ENCODE results near the gene LNPEP. TPM values are rescaled to one million over a fixed set of nuclear protein-coding genes. Genes with fewer than 3 reads are reported as not detected.

The LNPEP gene
- total RNA-seq, 1 donor from 2014 or later: 36.3 TPM

- Histone ChIP-seq H3K27me3 (ENCODE audit: insufficient read depth, low read length) (no peaks in the 10 kb centered on the region), H3K9me3 (ENCODE audit: insufficient read depth, low read depth, low read length) (no peaks in the 10 kb centered on the region), H2AFZ (ENCODE audit: low read depth, low read length) (no peak overlapping the region), H3K27ac (ENCODE audit: low read depth, low read length) (no peak overlapping the region), H3K9ac (ENCODE audit: low read length) (no peak overlapping the region), H3K4me1 (ENCODE audit: insufficient read depth, low read length) (no peaks in the 10 kb centered on the region), H3K79me2 (ENCODE audit: insufficient read depth, low read length) (no peaks in the 10 kb centered on the region), H4K20me1 (ENCODE audit: insufficient read depth, low read length) (no peaks in the 10 kb centered on the region), H3K36me3 (ENCODE audit: insufficient read depth, low read length) (no peaks in the 10 kb centered on the region), H3K4me2 (ENCODE audit: low read length) (no peak overlapping the region), H3K4me3 (ENCODE audit: insufficient read depth, low read depth, low read length) (no peak overlapping the region)
- peaks cover 3% of the 10 kb centered on the region for H3K4me1 Mint-ChIP-seq (ENCODE audit: low read depth, unreplicated experiment)
- H3K27ac Mint-ChIP-seq (ENCODE audit: unreplicated experiment): no peak overlapping the region
- peaks cover 3% of the 10 kb centered on the region for H3K9me3 Mint-ChIP-seq (ENCODE audit: unreplicated experiment)
- FAIRE-seq: no peak
- DNase-seq (ENCODE audit: low read depth): no peak
- no peak overlapping the region for H3K4me3 Mint-ChIP-seq (ENCODE audit: unreplicated experiment)
- H3K36me3 Mint-ChIP-seq (ENCODE audit: low read depth, unreplicated experiment): no peaks in the 10 kb centered on the region
- no peaks in the 10 kb centered on the region for H3K27me3 Mint-ChIP-seq (ENCODE audit: low read depth, unreplicated experiment)
- TF ChIP-seq CTCF (IDR thresholded peaks at IDR 0.05; ENCODE audit: insufficient read depth, low read depth, low read length) (no peak), EZH2 (IDR thresholded peaks at IDR 0.05; ENCODE audit: insufficient read depth, low read length) (no peak)
These were observed 131.5 kb downstream of the LNPEP start for GRCh38 chr5:97067296-97067850.

GRCh38 chr5:97070234-97070633, 134.4 kb downstream of the LNPEP start:
- H3K36me3 ChIP-seq (ENCODE audit: insufficient read depth, low read length): no peaks in the 10 kb centered on the region
- Mint-ChIP-seq H3K4me1 (ENCODE audit: low read depth, unreplicated experiment) (peaks cover 3% of the 10 kb centered on the region), H3K9me3 (ENCODE audit: unreplicated experiment) (peaks cover 3% of the 10 kb centered on the region), H3K4me3 (ENCODE audit: unreplicated experiment) (no peak overlapping the region), H3K27ac (ENCODE audit: unreplicated experiment) (no peak overlapping the region), H3K27me3 (ENCODE audit: low read depth, unreplicated experiment) (peaks cover 4% of the 10 kb centered on the region), H3K36me3 (ENCODE audit: low read depth, unreplicated experiment) (no peaks in the 10 kb centered on the region)
- no peak for TF ChIP-seq EZH2 (IDR thresholded peaks at IDR 0.05; ENCODE audit: insufficient read depth, low read length)
- TF ChIP-seq CTCF (IDR thresholded peaks at IDR 0.05; ENCODE audit: insufficient read depth, low read depth, low read length): no peak
- H3K4me1 ChIP-seq (ENCODE audit: insufficient read depth, low read length): no peaks in the 10 kb centered on the region
- no peak overlapping the region for H3K4me2 ChIP-seq (ENCODE audit: low read length)
- H3K79me2 ChIP-seq (ENCODE audit: insufficient read depth, low read length): no peaks in the 10 kb centered on the region
- no peaks in the 10 kb centered on the region for H3K9me3 ChIP-seq (ENCODE audit: insufficient read depth, low read depth, low read length)
- no peak overlapping the region for H2AFZ ChIP-seq (ENCODE audit: low read depth, low read length)
- FAIRE-seq (no peak), DNase-seq (ENCODE audit: low read depth) (no peak)
- H3K9ac ChIP-seq (ENCODE audit: low read length): no peak overlapping the region
- no peak overlapping the region for H3K4me3 ChIP-seq (ENCODE audit: insufficient read depth, low read depth, low read length)
- H3K27ac ChIP-seq (ENCODE audit: low read depth, low read length): no peak overlapping the region
- H4K20me1 ChIP-seq (ENCODE audit: insufficient read depth, low read length): no peaks in the 10 kb centered on the region
- H3K27me3 ChIP-seq (ENCODE audit: insufficient read depth, low read length): no peaks in the 10 kb centered on the region

GRCh38 chr5:97071101-97071500, 135.2 kb downstream of the LNPEP start:
- H3K9me3 Mint-ChIP-seq (ENCODE audit: unreplicated experiment): peaks cover 3% of the 10 kb centered on the region

More at GRCh38 chr5:97071101-97071500, 135.2 kb downstream of the LNPEP start:
- Histone ChIP-seq H3K36me3 (ENCODE audit: insufficient read depth, low read length) (no peaks in the 10 kb centered on the region), H3K9me3 (ENCODE audit: insufficient read depth, low read depth, low read length) (no peaks in the 10 kb centered on the region), H2AFZ (ENCODE audit: low read depth, low read length) (no peak overlapping the region), H3K27me3 (ENCODE audit: insufficient read depth, low read length) (no peaks in the 10 kb centered on the region), H3K79me2 (ENCODE audit: insufficient read depth, low read length) (no peaks in the 10 kb centered on the region), H3K27ac (ENCODE audit: low read depth, low read length) (no peak overlapping the region), H4K20me1 (ENCODE audit: insufficient read depth, low read length) (no peaks in the 10 kb centered on the region), H3K4me3 (ENCODE audit: insufficient read depth, low read depth, low read length) (no peak overlapping the region), H3K4me1 (ENCODE audit: insufficient read depth, low read length) (no peaks in the 10 kb centered on the region), H3K9ac (ENCODE audit: low read length) (no peak overlapping the region), H3K4me2 (ENCODE audit: low read length) (no peak overlapping the region)
- DNase-seq (ENCODE audit: low read depth) (peak; percentile 71), FAIRE-seq (no peak)
- H3K27me3 Mint-ChIP-seq (ENCODE audit: low read depth, unreplicated experiment): peaks cover 4% of the 10 kb centered on the region
- H3K36me3 Mint-ChIP-seq (ENCODE audit: low read depth, unreplicated experiment): no peaks in the 10 kb centered on the region
- TF ChIP-seq EZH2 (IDR thresholded peaks at IDR 0.05; ENCODE audit: insufficient read depth, low read length): no peak
- TF ChIP-seq CTCF (IDR thresholded peaks at IDR 0.05; ENCODE audit: insufficient read depth, low read depth, low read length): no peak
- H3K4me1 Mint-ChIP-seq (ENCODE audit: low read depth, unreplicated experiment): peaks cover 3% of the 10 kb centered on the region
- no peak overlapping the region for H3K27ac Mint-ChIP-seq (ENCODE audit: unreplicated experiment)
- H3K4me3 Mint-ChIP-seq (ENCODE audit: unreplicated experiment): no peak overlapping the region

Data from astrocyte (in vitro differentiated cells and primary cell).